Dermis microvascular lymphatic vessel endothelial cell (primary cell): ENCODE measurements around the gene PDAP1. TPM values are rescaled to one million over a fixed set of nuclear protein-coding genes. Genes with fewer than 3 reads are reported as not detected.
A peak's percentile ranks its signal among the peaks of the same experiment; 100 is the strongest.
"Not testable (repeated sequence)": the region's sequence is repeated elsewhere in the genome, so short reads cannot be mapped to it uniquely, and the experiment has no call there.

Source experiments
- DNase-seq, 2 donors: peaks; one replicate each; pipeline versions ENCODE4 v3.0.0 to v3.0.0-alpha.2; 2010; ENCODE audit warnings: low read depth in 2 of 2
- total RNA-seq: library from RNA; depleted of rRNA; stranded (reverse); fragments of >200 nt; gene quantifications from 2 replicates; pipeline ENCODE4 v1.2.1, GENCODE V29; 2014

Gene PDAP1
- total RNA-seq, 1 donor from 2014 or later: 15.3 TPM

GRCh38 chr7:99379693-99380031, 28.7 kb downstream of the PDAP1 start:
- not testable (repeated sequence) for DNase-seq

GRCh38 chr7:99379043-99379577, 29.3 kb downstream of the PDAP1 start:
- DNase-seq: peak; percentile 51 to 97

GRCh38 chr7:99375070-99375807, 33.2 kb downstream of the PDAP1 start:
- peak in 1 of 2 donors; percentile 74 for DNase-seq

- DNase-seq: peak in 1 of 2 donors; percentile 77
Measured at GRCh38 chr7:99374111-99375064, 34.0 kb downstream of the PDAP1 start, which contains the start of gene ARPC1B. ARPC1B (plus strand) TSS chr7:99374730; CDS start chr7:99385715, 10,985 bp downstream.

- no peak for DNase-seq
Measured at GRCh38 chr7:99373091-99374066, 35.0 kb downstream of the PDAP1 start.

- DNase-seq: no peak
Measured at GRCh38 chr7:99372275-99373090, 35.9 kb downstream of the PDAP1 start.

GRCh38 chr7:99371376-99371920, 36.9 kb downstream of the PDAP1 start:
- DNase-seq: no peak

- no peak for DNase-seq
Measured at GRCh38 chr7:99369767-99370391, 38.5 kb downstream of the PDAP1 start.

- DNase-seq: no peak
Measured at GRCh38 chr7:99368750-99369389, 39.5 kb downstream of the PDAP1 start.

- DNase-seq: no peak
Measured at GRCh38 chr7:99366646-99367045, 41.8 kb downstream of the PDAP1 start.

- peak in 1 of 2 donors; percentile 41 for DNase-seq
Measured at GRCh38 chr7:99365318-99366141, 42.9 kb downstream of the PDAP1 start.

GRCh38 chr7:99363286-99363685, 45.1 kb downstream of the PDAP1 start:
- no peak for DNase-seq

GRCh38 chr7:99362801-99363200, 45.6 kb downstream of the PDAP1 start:
- no peak for DNase-seq

GRCh38 chr7:99359465-99360154, 48.8 kb downstream of the PDAP1 start:
- DNase-seq: no peak

- DNase-seq: not testable (repeated sequence)
Measured at GRCh38 chr7:99358521-99358920, 49.9 kb downstream of the PDAP1 start.

GRCh38 chr7:99357701-99358490, 50.5 kb downstream of the PDAP1 start:
- DNase-seq: no peak
